Measurements from ENCODE around the gene CCDC197. TPM values are rescaled to one million over a fixed set of nuclear protein-coding genes. Genes with fewer than 3 reads are reported as not detected.

CCDC197 gene
- total and polyA plus RNA-seq, 5 donors from 2014 or later, result not detected

- H3K27ac ChIP-seq (ENCODE audit: insufficient read depth, low read length, poor library complexity, severe bottlenecking), result peak overlapping the region; percentile 14
- peaks cover 76% of the 10 kb centered on the region for H3K36me3 Mint-ChIP-seq
- ATAC-seq (ENCODE audit: low read depth in 2 of 2) (no peak), DNase-seq (peak in 1 of 3 donors; percentile 66)
- H3K4me1 ChIP-seq (ENCODE audit: control insufficient read depth, insufficient read depth, low read length, poor library complexity, severe bottlenecking), result peaks cover 27% of the 10 kb centered on the region
- no peaks in the 10 kb centered on the region for H3K9me3 Mint-ChIP-seq
- no peaks in the 10 kb centered on the region for H3K27me3 ChIP-seq (ENCODE audit: control insufficient read depth, insufficient read depth, low read length)
- H3K4me3 ChIP-seq (ENCODE audit: low read depth, low read length), result peak overlapping the region; percentile 42
- H3K27ac Mint-ChIP-seq, result peak overlapping the region; percentile 27 to 85 (median 52)
- H3K36me3 ChIP-seq (ENCODE audit: control insufficient read depth, insufficient read depth, low read length), result peaks cover 97% of the 10 kb centered on the region
- peaks cover 13 to 64% (median 51%) of the 10 kb centered on the region in 4 donors for H3K4me1 Mint-ChIP-seq
- peak overlapping the region in 2 of 4 donors; percentile 16 to 44 for H3K4me3 Mint-ChIP-seq
- no peaks in the 10 kb centered on the region for H3K9me3 ChIP-seq (ENCODE audit: control insufficient read depth in 2 of 2, low read length in 2 of 2)
- H3K27me3 Mint-ChIP-seq, result no peaks in the 10 kb centered on the region
Observed at GRCh38 chr14:94056579-94057308, 59.6 kb downstream of the CCDC197 start.

- Histone ChIP-seq H3K9me3 (ENCODE audit: control insufficient read depth in 2 of 2, low read length in 2 of 2) (no peaks in the 10 kb centered on the region), H3K27me3 (ENCODE audit: control insufficient read depth, insufficient read depth, low read length) (no peaks in the 10 kb centered on the region), H3K36me3 (ENCODE audit: control insufficient read depth, insufficient read depth, low read length) (peaks cover 95% of the 10 kb centered on the region), H3K4me1 (ENCODE audit: control insufficient read depth, insufficient read depth, low read length, poor library complexity, severe bottlenecking) (peaks cover 27% of the 10 kb centered on the region), H3K27ac (ENCODE audit: insufficient read depth, low read length, poor library complexity, severe bottlenecking) (no peak overlapping the region), H3K4me3 (ENCODE audit: low read depth, low read length) (no peak overlapping the region)
- Mint-ChIP-seq H3K27me3 (no peaks in the 10 kb centered on the region), H3K9me3 (no peaks in the 10 kb centered on the region), H3K4me1 (peaks cover 18 to 74% (median 53%) of the 10 kb centered on the region in 4 donors), H3K4me3 (peak overlapping the region in 1 of 4 donors; percentile 49), H3K27ac (peak overlapping the region in 2 of 3 donors; percentile 36 to 39), H3K36me3 (peaks cover 78% of the 10 kb centered on the region)
- ATAC-seq (ENCODE audit: low read depth in 2 of 2), result no peak
- DNase-seq, result no peak
Observed at GRCh38 chr14:94058128-94058673, 61.1 kb downstream of the CCDC197 start.

Other genes with a start within 250 kb of the CCDC197 start
- not detected for gene PRIMA1, start 208.8 kb upstream of the CCDC197 start, total RNA-seq
- gene PRIMA1, start 208.8 kb upstream of the CCDC197 start, polyA plus RNA-seq, result not detected
- gene FAM181A, start 70.0 kb upstream of the CCDC197 start, total RNA-seq, result not detected
- gene FAM181A, start 70.0 kb upstream of the CCDC197 start, polyA plus RNA-seq, result not detected
- 0.96 TPM for gene ASB2, start 20.7 kb upstream of the CCDC197 start, total RNA-seq
- 1 to 10 TPM; 2.6 to 5.7 (median 4.9) TPM for gene ASB2, start 20.7 kb upstream of the CCDC197 start, polyA plus RNA-seq
- 0.25 TPM for gene OTUB2, start 29.0 kb downstream of the CCDC197 start, total RNA-seq
- under 1 TPM in 3 of 4 donors, not detected in 1; 0.33 to 0.46 (median 0.41) TPM for gene OTUB2, start 29.0 kb downstream of the CCDC197 start, polyA plus RNA-seq
- gene DDX24, start 83.9 kb downstream of the CCDC197 start, total RNA-seq, result 518 TPM
- 100 to 1,000 TPM; 221 to 279 (median 244) TPM for gene DDX24, start 83.9 kb downstream of the CCDC197 start, polyA plus RNA-seq
- gene IFI27L1, start 84.0 kb downstream of the CCDC197 start, total RNA-seq, result 12.0 TPM
- gene IFI27L1, start 84.0 kb downstream of the CCDC197 start, polyA plus RNA-seq, result 10 to 100 TPM in 2 of 4 donors, 1 to 10 TPM in 2; 5.8 to 11.2 (median 9.9) TPM
- 2.9 TPM for gene IFI27, start 113.4 kb downstream of the CCDC197 start, total RNA-seq
- 10 to 100 TPM in 1 of 4 donors, 1 to 10 TPM in 2, under 1 TPM in 1; 0.71 to 13.1 (median 1.9) TPM for gene IFI27, start 113.4 kb downstream of the CCDC197 start, polyA plus RNA-seq
- gene IFI27L2, start 132.3 kb downstream of the CCDC197 start, total RNA-seq, result 27.5 TPM
- 10 to 100 TPM; 59.1 to 90.9 (median 75.9) TPM for gene IFI27L2, start 132.3 kb downstream of the CCDC197 start, polyA plus RNA-seq
- 0.15 TPM for gene PPP4R4, start 177.0 kb downstream of the CCDC197 start, total RNA-seq
- under 1 TPM in 2 of 4 donors, not detected in 2; 0.37 to 0.69 TPM for gene PPP4R4, start 177.0 kb downstream of the CCDC197 start, polyA plus RNA-seq

All from CD4-positive, CD25-positive, alpha-beta regulatory T cell (primary cell).